HEK293 (cell line): ENCODE results near the gene PSMA7.

Source experiments
- BCL11B ChIP-seq: fragments of 450-650 bp; formaldehyde crosslinking; IDR thresholded peaks from 2 replicates; pipeline ENCODE4 v1.5.1; 2016; ENCODE audit warnings: low read depth, missing biosample characterization, missing genetic modification characterization
- GLIS1 ChIP-seq: fragments of 450-650 bp; formaldehyde crosslinking; IDR thresholded peaks from 2 replicates; pipeline ENCODE4 v1.5.1; 2016; ENCODE audit warnings: missing biosample characterization, missing genetic modification characterization
- HIC1 ChIP-seq: fragments of 450-650 bp; formaldehyde crosslinking; IDR thresholded peaks from 2 replicates; pipeline ENCODE4 v1.5.1; 2016; ENCODE audit warnings: missing biosample characterization, missing genetic modification characterization
- MYNN ChIP-seq: fragments of 450-650 bp; formaldehyde crosslinking; IDR thresholded peaks from 2 replicates; pipeline ENCODE4 v1.5.1; 2016; ENCODE audit warnings: missing biosample characterization, missing genetic modification characterization, borderline replicate concordance
- OVOL3 ChIP-seq: fragments of 450-650 bp; formaldehyde crosslinking; IDR thresholded peaks from 2 replicates; pipeline ENCODE4 v1.5.1; 2016; ENCODE audit warnings: missing biosample characterization, missing genetic modification characterization
- ZBTB11 ChIP-seq: fragments of 450-650 bp; formaldehyde crosslinking; conservative IDR thresholded peaks from 2 replicates; pipeline ENCODE4 v1.5.1; 2016; ENCODE audit warnings: low read depth, missing biosample characterization, missing genetic modification characterization
- ZBTB49 ChIP-seq: fragments of 450-650 bp; formaldehyde crosslinking; IDR thresholded peaks from 2 replicates; pipeline ENCODE4 v1.5.1; 2016; ENCODE audit warnings: missing biosample characterization, missing genetic modification characterization, low read depth
- ZFHX2 ChIP-seq: fragments of 450-650 bp; formaldehyde crosslinking; conservative IDR thresholded peaks from 2 replicates; pipeline ENCODE4 v1.5.1; 2016; ENCODE audit warnings: missing biosample characterization, missing genetic modification characterization
- ZFP37 ChIP-seq: fragments of 450-650 bp; formaldehyde crosslinking; IDR thresholded peaks from 2 replicates; pipeline ENCODE4 v1.5.1; 2016; ENCODE audit warnings: missing biosample characterization, missing genetic modification characterization
- ZNF16 ChIP-seq: fragments of 450-650 bp; formaldehyde crosslinking; IDR thresholded peaks from 2 replicates; pipeline ENCODE4 v1.5.1; 2016; ENCODE audit warnings: low read depth, missing biosample characterization, missing genetic modification characterization
- ZNF248 ChIP-seq: fragments of 450-650 bp; formaldehyde crosslinking; IDR thresholded peaks from 2 replicates; pipeline ENCODE4 v1.5.1; 2017; ENCODE audit warnings: missing biosample characterization, missing genetic modification characterization
- ZNF274 ChIP-seq, 2 experiments: fragments of 200-500 bp in 1 of 2; fragments of 450-650 bp in 1 of 2; sonication (Bioruptor generic) in 1 of 2; formaldehyde crosslinking in 1 of 2; IDR thresholded peaks; 2 replicates each; pipeline versions ENCODE4 v1.5.1 to v1.6.1; 2014 to 2016; ENCODE audit warnings: borderline replicate concordance in 1 of 2, inconsistent platforms in 1 of 2, low read length in 1 of 2, missing biosample characterization in 1 of 2, missing genetic modification characterization in 1 of 2
- ZNF280C ChIP-seq: fragments of 450-650 bp; formaldehyde crosslinking; IDR thresholded peaks from 2 replicates; pipeline ENCODE4 v1.5.1; 2016; ENCODE audit warnings: missing biosample characterization, missing genetic modification characterization
- ZNF341 ChIP-seq: fragments of 450-650 bp; formaldehyde crosslinking; IDR thresholded peaks from 2 replicates; pipeline ENCODE4; 2016; ENCODE audit warnings: low read depth, missing biosample characterization, missing genetic modification characterization
- ZNF514 ChIP-seq: fragments of 450-650 bp; formaldehyde crosslinking; IDR thresholded peaks from 2 replicates; pipeline ENCODE4 v1.5.1; 2016; ENCODE audit warnings: missing biosample characterization, missing genetic modification characterization
- ZNF529 ChIP-seq: fragments of 450-650 bp; formaldehyde crosslinking; IDR thresholded peaks from 2 replicates; pipeline ENCODE4 v1.5.1; 2017; ENCODE audit warnings: missing genetic modification characterization, missing biosample characterization; ENCODE audit not compliant: insufficient replicate concordance
- ZNF561 ChIP-seq: fragments of 450-650 bp; IDR thresholded peaks from 2 replicates; pipeline ENCODE4 v1.5.1; 2018; ENCODE audit warnings: missing biosample characterization, missing genetic modification characterization, borderline replicate concordance
- ZNF610 ChIP-seq: fragments of 450-650 bp; formaldehyde crosslinking; IDR thresholded peaks from 2 replicates; pipeline ENCODE4 v1.5.1; 2016; ENCODE audit warnings: missing biosample characterization, missing genetic modification characterization, borderline replicate concordance
- ZNF623 ChIP-seq: fragments of 450-650 bp; formaldehyde crosslinking; IDR thresholded peaks from 2 replicates; pipeline ENCODE4 v1.5.1; 2016; ENCODE audit warnings: missing biosample characterization, missing genetic modification characterization
- ZNF639 ChIP-seq: fragments of 450-650 bp; formaldehyde crosslinking; IDR thresholded peaks from 2 replicates; pipeline ENCODE4 v1.5.1; 2016; ENCODE audit warnings: missing biosample characterization, missing genetic modification characterization
- ZNF660 ChIP-seq: fragments of 450-650 bp; IDR thresholded peaks from 2 replicates; pipeline ENCODE4 v1.5.1; 2018; ENCODE audit warnings: missing biosample characterization, mild to moderate bottlenecking, missing genetic modification characterization
- ZNF76 ChIP-seq: fragments of 450-650 bp; formaldehyde crosslinking; IDR thresholded peaks from 2 replicates; pipeline ENCODE4; 2016; ENCODE audit warnings: low read depth, missing biosample characterization, missing genetic modification characterization, borderline replicate concordance
- ZNF777 ChIP-seq: fragments of 450-650 bp; formaldehyde crosslinking; IDR thresholded peaks from 2 replicates; pipeline ENCODE4 v1.5.1; 2017; ENCODE audit warnings: missing biosample characterization, missing genetic modification characterization, borderline replicate concordance
- ZSCAN16 ChIP-seq: fragments of 450-650 bp; formaldehyde crosslinking; IDR thresholded peaks from 2 replicates; pipeline ENCODE4 v1.5.1; 2016; ENCODE audit warnings: missing biosample characterization, missing genetic modification characterization
- ZSCAN4 ChIP-seq: fragments of 450-650 bp; formaldehyde crosslinking; IDR thresholded peaks from 2 replicates; pipeline ENCODE4 v1.5.1; 2017; ENCODE audit warnings: missing biosample characterization, missing genetic modification characterization

The PSMA7 gene

GRCh38 chr20:62088258-62089127 lies 54.7 kb downstream of the PSMA7 start (continued):
- TF ChIP-seq ZNF529 (no peak), ZFP37 (0 out of 2 replicates have a peak, but pooled peaks have one; percentile 82), ZNF610 (tag by site-specific recombination) (no peak), ZNF274 (IDR thresholded peaks at IDR 0.05; ENCODE audit: low read length) (no peak), ZNF274 (tag by site-specific recombination; IDR thresholded peaks at IDR 0.05; ENCODE audit: borderline replicate concordance) (no peak), OVOL3 (no peak), ZNF341 (tag by site-specific recombination) (no peak), GLIS1 (tag by site-specific recombination) (peak; percentile 84), HIC1 (peak; percentile 99), ZFHX2 (tag by site-specific recombination) (no peak), ZSCAN4 (tag by site-specific recombination) (peak; percentile 83), ZNF623 (tag by site-specific recombination) (0 out of 2 replicates have a peak, but pooled peaks have one; percentile 29), ZNF514 (tag by site-specific recombination) (no peak), ZNF561 (tag by site-specific recombination) (no peak), ZSCAN16 (tag by site-specific recombination) (no peak), ZBTB49 (tag by site-specific recombination) (no peak), ZNF76 (peak; percentile 35; the same call in 1 of the 2 replicates), MYNN (no peak), ZNF639 (tag by site-specific recombination) (peak; percentile 97), ZNF280C (tag by site-specific recombination) (no peak), ZNF248 (tag by site-specific recombination) (no peak), ZNF16 (tag by site-specific recombination) (no peak), ZBTB11 (tag by site-specific recombination) (no peak), BCL11B (tag by site-specific recombination) (no peak), ZNF660 (tag by site-specific recombination) (no peak), ZNF777 (tag by site-specific recombination) (no peak)
